CD4-positive, alpha-beta T cell (primary cell): ENCODE data around the gene SVIL. TPM values are rescaled to one million over a fixed set of nuclear protein-coding genes. Genes with fewer than 3 reads are reported as not detected.
"Not testable (repeated sequence)": the region's sequence is repeated elsewhere in the genome, so short reads cannot be mapped to it uniquely, and the experiment has no call there.

ENCODE experiments used
- ATAC-seq: fragments of 200-7000 bp; cut with Tn5 transposase; one replicate; pipeline ENCODE4 v1.10.0; 2022; ENCODE audit warnings: mild to moderate bottlenecking; ENCODE audit not compliant: poor library complexity
- CTCF ChIA-PET: fragments of 350-600 bp; sonication (Branson Sonifier 250); formaldehyde crosslinking; loops from one replicate; lab custom pipeline; 2021; ENCODE audit warnings: antibody characterized with exemption, inconsistent platforms; lab: Charles Lee
- POLR2A ChIA-PET: fragments of 350-600 bp; sonication (Branson Sonifier 250); formaldehyde crosslinking; loops from one replicate; lab custom pipeline; 2021; ENCODE audit warnings: antibody characterized with exemption, inconsistent platforms; lab: Charles Lee
- DNase-seq, 14 experiments: peaks; one replicate each; pipeline ENCODE4 v3.0.0-alpha.2; 2013 to 2020; ENCODE audit warnings: mixed read lengths in 2 of 14
- H3K27ac ChIP-seq, 2 donors: one replicate each; pipeline versions ENCODE4 v1.5.1 to v1.7.0; 2013; ENCODE audit warnings: low read length in 2 of 2, low read depth in 1 of 2, mild to moderate bottlenecking in 1 of 2
- H3K27me3 ChIP-seq, 2 experiments: 1 replicate in 1 of 2; 2 replicates in 1 of 2; pipeline versions ENCODE4 v1.6.1 to v1.7.0; 2013; ENCODE audit warnings: low read length in 2 of 2, control low read depth in 1 of 2, mild to moderate bottlenecking in 1 of 2, moderate library complexity in 1 of 2; ENCODE audit not compliant: insufficient read depth in 2 of 2, control insufficient read depth in 1 of 2
- H3K36me3 ChIP-seq: one replicate; pipeline ENCODE4 v1.6.1; 2013; ENCODE audit warnings: low read length, control low read depth; ENCODE audit not compliant: insufficient read depth
- H3K4me1 ChIP-seq: one replicate; pipeline ENCODE4 v1.6.1; 2013; ENCODE audit warnings: low read length, control low read depth; ENCODE audit not compliant: insufficient read depth
- H3K4me3 ChIP-seq: one replicate; pipeline ENCODE4 v1.5.1; 2013; ENCODE audit warnings: mild to moderate bottlenecking, low read length, moderate library complexity
- H3K9me3 ChIP-seq, 2 experiments: 1 replicate in 1 of 2; 2 replicates in 1 of 2; pipeline versions ENCODE4 v1.6.1 to v1.7.0; 2013; ENCODE audit warnings: low read length in 2 of 2, mild to moderate bottlenecking in 2 of 2, control low read depth in 1 of 2, moderate library complexity in 1 of 2; ENCODE audit not compliant: control insufficient read depth in 1 of 2, insufficient read depth in 1 of 2
- H3K27ac Mint-ChIP-seq: one replicate; pipeline ENCODE4 v1.8.0; 2020; ENCODE audit warnings: mixed read lengths
- H3K27me3 Mint-ChIP-seq: one replicate; pipeline ENCODE4 v1.8.0; 2021; ENCODE audit warnings: mixed read lengths
- H3K36me3 Mint-ChIP-seq: one replicate; pipeline ENCODE4 v1.8.0; 2021; ENCODE audit warnings: low read depth, mixed read lengths
- H3K4me1 Mint-ChIP-seq: one replicate; pipeline ENCODE4 v1.8.0; 2021; ENCODE audit warnings: low read depth, mixed read lengths
- H3K4me3 Mint-ChIP-seq: one replicate; pipeline ENCODE4 v1.8.0; 2020; ENCODE audit warnings: mild to moderate bottlenecking, mixed read lengths
- H3K9me3 Mint-ChIP-seq: one replicate; pipeline ENCODE4 v1.8.0; 2020; ENCODE audit warnings: mixed read lengths
- intact Hi-C, 2 experiments: fragments of 100-400 bp; cut with DNase I in 1 of 2; cut with micrococcal nuclease in 1 of 2; formaldehyde crosslinking; loops; one replicate each; pipeline versions ENCODE4 v1.15.1 to v1.9.0; 2023 to 2025; cut with DNase I, micrococcal nuclease
- total RNA-seq, 174 experiments: library from RNA in 2 of 174; stranded (reverse) in 2 of 174; gene quantifications; one replicate each; pipeline ENCODE4 v1.2.3 and lab custom pipeline; 2021 to 2026
- TF ChIP-seq, protein P1 (sequence below): fragments of 200-600 bp; IDR thresholded peaks from one replicate; pipeline ENCODE4 v1.8.0; 2022; ENCODE audit warnings: antibody characterized with exemption, mild to moderate bottlenecking

SVIL gene
- total RNA-seq, 2 experiments from 2014 or later = 38.5 to 40.3 TPM

- H3K36me3 Mint-ChIP-seq = peaks cover 46% of the 10 kb centered on the region
- CTCF ChIA-PET = interaction anchor here (2.0 kb wide), 1 partner anchor 17 kb away, joined by 5 read pairs; no protein-coding TSS in a partner anchor
These were observed 120.5 kb downstream of the SVIL start for GRCh38 chr10:29514306-29514705.

GRCh38 chr10:29512425-29512974, 122.3 kb downstream of the SVIL start:
- Histone ChIP-seq H3K4me3 (no peak overlapping the region), H3K4me1 (no peaks in the 10 kb centered on the region), H3K36me3 (peaks cover 8% of the 10 kb centered on the region), H3K27ac (no peak overlapping the region), H3K27me3 (no peaks in the 10 kb centered on the region), H3K9me3 (no peaks in the 10 kb centered on the region)
- Mint-ChIP-seq H3K4me3 (no peak overlapping the region), H3K36me3 (peaks cover 49% of the 10 kb centered on the region), H3K27ac (no peak overlapping the region), H3K4me1 (peaks cover 4% of the 10 kb centered on the region), H3K27me3 (no peaks in the 10 kb centered on the region), H3K9me3 (no peaks in the 10 kb centered on the region)
- no peak for DNase-seq
- intact Hi-C loops = loop anchor here in 1 of 2 experiments (10.0 kb wide), 1 partner anchor 222 kb away; no protein-coding TSS in a partner anchor
- ATAC-seq = no peak
- ChIA-PET POLR2A (no interaction called here), CTCF (interaction anchor here (0.8 to 1.2 kb wide), 3 partner anchors 10 to 102 kb away, joined by 3 to 5 read pairs (median 3); no protein-coding TSS in a partner anchor)
- TF ChIP-seq, protein P1, sequence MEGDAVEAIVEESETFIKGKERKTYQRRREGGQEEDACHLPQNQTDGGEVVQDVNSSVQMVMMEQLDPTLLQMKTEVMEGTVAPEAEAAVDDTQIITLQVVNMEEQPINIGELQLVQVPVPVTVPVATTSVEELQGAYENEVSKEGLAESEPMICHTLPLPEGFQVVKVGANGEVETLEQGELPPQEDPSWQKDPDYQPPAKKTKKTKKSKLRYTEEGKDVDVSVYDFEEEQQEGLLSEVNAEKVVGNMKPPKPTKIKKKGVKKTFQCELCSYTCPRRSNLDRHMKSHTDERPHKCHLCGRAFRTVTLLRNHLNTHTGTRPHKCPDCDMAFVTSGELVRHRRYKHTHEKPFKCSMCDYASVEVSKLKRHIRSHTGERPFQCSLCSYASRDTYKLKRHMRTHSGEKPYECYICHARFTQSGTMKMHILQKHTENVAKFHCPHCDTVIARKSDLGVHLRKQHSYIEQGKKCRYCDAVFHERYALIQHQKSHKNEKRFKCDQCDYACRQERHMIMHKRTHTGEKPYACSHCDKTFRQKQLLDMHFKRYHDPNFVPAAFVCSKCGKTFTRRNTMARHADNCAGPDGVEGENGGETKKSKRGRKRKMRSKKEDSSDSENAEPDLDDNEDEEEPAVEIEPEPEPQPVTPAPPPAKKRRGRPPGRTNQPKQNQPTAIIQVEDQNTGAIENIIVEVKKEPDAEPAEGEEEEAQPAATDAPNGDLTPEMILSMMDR = no peak

More at GRCh38 chr10:29514306-29514705, 120.5 kb downstream of the SVIL start:
- TF ChIP-seq, protein P1 = no peak
- DNase-seq (no peak), ATAC-seq (no peak)
- Histone ChIP-seq H3K9me3 (no peaks in the 10 kb centered on the region), H3K36me3 (peaks cover 14% of the 10 kb centered on the region), H3K27me3 (no peaks in the 10 kb centered on the region), H3K27ac (no peak overlapping the region), H3K4me3 (no peak overlapping the region), H3K4me1 (no peaks in the 10 kb centered on the region)
- H3K4me1 Mint-ChIP-seq = peaks cover 4% of the 10 kb centered on the region
- H3K4me3 Mint-ChIP-seq = no peak overlapping the region
- POLR2A ChIA-PET = no interaction called here
- no peaks in the 10 kb centered on the region for H3K9me3 Mint-ChIP-seq
- intact Hi-C loops = loop anchor here in 1 of 2 experiments (10.0 kb wide), 1 partner anchor 220 kb away; no protein-coding TSS in a partner anchor
- no peaks in the 10 kb centered on the region for H3K27me3 Mint-ChIP-seq
- H3K27ac Mint-ChIP-seq = no peak overlapping the region

DNA sequence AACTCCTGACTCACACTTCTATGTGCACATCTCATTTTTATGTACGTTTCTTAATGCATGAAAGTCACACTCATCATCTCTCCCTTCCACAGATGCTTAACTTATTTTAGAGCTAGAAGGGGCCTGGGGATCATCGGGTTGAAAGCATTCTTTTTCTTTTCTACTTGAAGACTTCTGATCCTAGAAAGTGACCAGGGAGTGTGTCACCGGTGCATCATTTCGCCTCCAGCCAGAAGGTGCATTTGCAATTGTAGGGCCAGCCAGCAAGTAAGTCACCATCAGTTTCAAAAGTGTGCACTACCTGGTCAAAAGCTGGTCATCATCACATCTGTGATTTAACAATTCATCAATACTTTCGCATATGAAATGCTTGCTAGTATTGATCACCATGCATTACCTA, 123.0 kb downstream of the SVIL start:
- H3K4me1 ChIP-seq, H3K36me3 ChIP-seq, H3K27me3 Mint-ChIP-seq, H3K27ac Mint-ChIP-seq, POLR2A ChIA-PET, H3K27me3 ChIP-seq, H3K4me3 ChIP-seq, H3K4me3 Mint-ChIP-seq, H3K9me3 ChIP-seq, DNase-seq, H3K4me1 Mint-ChIP-seq, H3K9me3 Mint-ChIP-seq, H3K27ac ChIP-seq, CTCF ChIA-PET, ATAC-seq: not testable (repeated sequence)
- peaks cover 47% of the 10 kb centered on the region for H3K36me3 Mint-ChIP-seq
- intact Hi-C loops = loop anchor here in 1 of 2 experiments (10.0 kb wide), 1 partner anchor 223 kb away; no protein-coding TSS in a partner anchor

GRCh38 chr10:29510483-29511157, 124.2 kb downstream of the SVIL start:
- DNase-seq, H3K9me3 Mint-ChIP-seq, H3K4me3 ChIP-seq, H3K27me3 ChIP-seq, H3K4me1 Mint-ChIP-seq, H3K4me3 Mint-ChIP-seq, ATAC-seq, H3K27ac Mint-ChIP-seq, H3K36me3 ChIP-seq, H3K27me3 Mint-ChIP-seq, CTCF ChIA-PET, H3K27ac ChIP-seq, H3K4me1 ChIP-seq, H3K9me3 ChIP-seq: not testable (repeated sequence)
- intact Hi-C loops = loop anchor here in 1 of 2 experiments (10.0 kb wide), 1 partner anchor 224 kb away; no protein-coding TSS in a partner anchor
- POLR2A ChIA-PET = interaction anchor here (1.0 kb wide), 1 partner anchor 12 kb away, joined by 3 read pairs; no protein-coding TSS in a partner anchor
- peaks cover 57% of the 10 kb centered on the region for H3K36me3 Mint-ChIP-seq
